RWPE2 (cell line): Measurements from ENCODE around the gene ASTN2.
A peak's percentile ranks its signal among the peaks of the same experiment; 100 is the strongest.

Experiments used
- ATAC-seq: fragments of 200-7000 bp; cut with Tn5 transposase; 3 replicates; pipeline ENCODE4 v1.9.1; 2021; ENCODE audit warnings: low read depth
- DNase-seq: peaks from one replicate; pipeline ENCODE4 v3.0.0-alpha.2; 2020; ENCODE audit warnings: low spot score
- H3K27ac ChIP-seq: fragments of 450-650 bp; 2 replicates; pipeline ENCODE4 v1.5.1; 2017; ENCODE audit warnings: mild to moderate bottlenecking; ENCODE audit not compliant: poor library complexity, severe bottlenecking
- H3K27me3 ChIP-seq: fragments of 250-450 bp; sonication (Bioruptor Pico); 2 replicates; pipeline ENCODE4 v1.5.1; 2021; ENCODE audit warnings: mild to moderate bottlenecking, moderate library complexity; ENCODE audit not compliant: insufficient read depth, poor library complexity, severe bottlenecking
- H3K36me3 ChIP-seq: fragments of 250-450 bp; sonication (Bioruptor Pico); 2 replicates; pipeline ENCODE4 v1.5.1; 2020; ENCODE audit warnings: low read depth, mild to moderate bottlenecking, moderate library complexity
- H3K4me1 ChIP-seq: fragments of 250-450 bp; sonication (Bioruptor Pico); 2 replicates; pipeline ENCODE4 v1.5.1; 2021; ENCODE audit warnings: mild to moderate bottlenecking, moderate library complexity; ENCODE audit not compliant: insufficient read depth, poor library complexity, severe bottlenecking
- H3K4me3 ChIP-seq: fragments of 250-450 bp; sonication (Bioruptor Pico); 2 replicates; pipeline ENCODE4 v1.5.1; 2021; ENCODE audit warnings: mild to moderate bottlenecking, moderate library complexity; ENCODE audit not compliant: severe bottlenecking
- H3K9me3 ChIP-seq: fragments of 250-450 bp; sonication (Bioruptor Pico); 2 replicates; pipeline ENCODE4 v1.5.1; 2021; ENCODE audit warnings: mild to moderate bottlenecking, moderate library complexity; ENCODE audit not compliant: severe bottlenecking
- CTCF ChIP-seq: fragments of 450-650 bp; IDR thresholded peaks from one replicate; pipeline ENCODE4 v1.5.1; 2017; ENCODE audit warnings: mild to moderate bottlenecking, moderate library complexity; ENCODE audit not compliant: poor library complexity, severe bottlenecking

The ASTN2 gene

GRCh38 chr9:116812231-116813030, 602.4 kb downstream of the ASTN2 start:
- H3K36me3 ChIP-seq, result no peaks in the 10 kb centered on the region
- H3K27me3 ChIP-seq, result no peaks in the 10 kb centered on the region
- no peak overlapping the region for H3K4me3 ChIP-seq
- no peaks in the 10 kb centered on the region for H3K9me3 ChIP-seq
- DNase-seq (no peak), ATAC-seq (peak; percentile 38; the same call in 2 of the 3 replicates)
- peaks cover 21% of the 10 kb centered on the region for H3K4me1 ChIP-seq
- no peak for TF ChIP-seq CTCF
- H3K27ac ChIP-seq, result peak overlapping the region; percentile 21

- TF ChIP-seq CTCF, result no peak
- Histone ChIP-seq H3K4me1 (peaks cover 21% of the 10 kb centered on the region), H3K36me3 (no peaks in the 10 kb centered on the region), H3K4me3 (no peak overlapping the region), H3K27me3 (no peaks in the 10 kb centered on the region), H3K9me3 (no peaks in the 10 kb centered on the region), H3K27ac (no peak overlapping the region)
- ATAC-seq (peak; percentile 75), DNase-seq (no peak)
These were observed 605.2 kb downstream of the ASTN2 start for GRCh38 chr9:116809656-116810055.

- Histone ChIP-seq H3K4me1 (peaks cover 11% of the 10 kb centered on the region), H3K27ac (no peak overlapping the region), H3K36me3 (no peaks in the 10 kb centered on the region), H3K4me3 (no peak overlapping the region), H3K9me3 (no peaks in the 10 kb centered on the region), H3K27me3 (no peaks in the 10 kb centered on the region)
- DNase-seq (no peak), ATAC-seq (0 out of 3 replicates have a peak, but pooled peaks have one; percentile 35)
- TF ChIP-seq CTCF, result no peak
These were observed 608.8 kb downstream of the ASTN2 start for GRCh38 chr9:116806075-116806474.

- no peaks in the 10 kb centered on the region for H3K9me3 ChIP-seq
- ATAC-seq (no peak), DNase-seq (no peak)
- no peaks in the 10 kb centered on the region for H3K27me3 ChIP-seq
- no peak for TF ChIP-seq CTCF
- no peak overlapping the region for H3K4me3 ChIP-seq
- no peak overlapping the region for H3K27ac ChIP-seq
- H3K4me1 ChIP-seq, result no peaks in the 10 kb centered on the region
- H3K36me3 ChIP-seq, result no peaks in the 10 kb centered on the region
These were observed 614.0 kb downstream of the ASTN2 start for GRCh38 chr9:116800885-116801284.

GRCh38 chr9:116800074-116800473, 614.8 kb downstream of the ASTN2 start:
- no peak for TF ChIP-seq CTCF
- no peaks in the 10 kb centered on the region for H3K27me3 ChIP-seq
- no peaks in the 10 kb centered on the region for H3K4me1 ChIP-seq
- DNase-seq, result no peak
- ATAC-seq, result no peak
- H3K9me3 ChIP-seq, result no peaks in the 10 kb centered on the region
- H3K36me3 ChIP-seq, result no peaks in the 10 kb centered on the region
- H3K4me3 ChIP-seq, result no peak overlapping the region
- no peak overlapping the region for H3K27ac ChIP-seq
